Cardiac fibroblast (primary cell): ENCODE results near the gene KRTAP26-1.

Experiments
- DNase-seq, 2 donors: peaks; one replicate each; pipeline versions ENCODE4 v3.0.0 to v3.0.0-alpha.2; 2010; ENCODE audit warnings: low read depth in 2 of 2
- H3K4me3 ChIP-seq, 2 donors: replicated peaks in 1 of 2; 1 replicate in 1 of 2; 2 replicates in 1 of 2; pipeline ENCODE4 v1.5.1; 2011; ENCODE audit warnings: low read depth in 2 of 2, low read length in 2 of 2, mild to moderate bottlenecking in 2 of 2, moderate library complexity in 1 of 2
- CTCF ChIP-seq: IDR thresholded peaks from one replicate; pipeline ENCODE4 v1.5.1; 2011; ENCODE audit warnings: low read depth, mild to moderate bottlenecking, low read length, inconsistent platforms

Gene KRTAP26-1

GRCh38 chr21:30320215-30320614 lies at the start of gene KRTAP26-1:
Gene KRTAP26-1, minus strand, starts transcription at chr21:30320315. Its CDS starts 280 bp downstream, at chr21:30320035.
- no peak within 1 kb of the TSS for H3K4me3 ChIP-seq
- no peak for TF ChIP-seq CTCF
- no peak for DNase-seq

DNA sequence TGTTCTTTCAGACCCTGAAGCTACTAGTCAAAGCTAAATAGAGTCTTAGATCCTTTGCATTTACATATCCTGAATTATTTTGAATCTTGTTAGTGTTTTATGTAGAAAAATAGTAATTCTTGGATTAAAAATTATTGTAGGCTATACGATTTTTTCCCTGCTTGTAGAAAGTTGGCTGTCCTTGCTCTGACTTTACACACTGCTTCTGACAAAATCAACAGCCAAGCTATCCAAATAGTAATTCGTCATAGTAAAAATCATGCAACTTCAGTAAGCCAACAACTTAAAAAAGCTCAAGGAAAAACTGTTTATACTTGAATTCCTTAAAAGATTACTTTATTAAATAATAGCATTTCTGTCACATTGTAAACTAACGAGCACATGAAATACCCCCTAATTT lies 35.8 kb upstream of the KRTAP26-1 start:
- no peak overlapping the region for H3K4me3 ChIP-seq
- TF ChIP-seq CTCF = no peak
- no peak for DNase-seq

GRCh38 chr21:30354308-30355005 lies 34.3 kb upstream of the KRTAP26-1 start:
- no peak overlapping the region for H3K4me3 ChIP-seq
- TF ChIP-seq CTCF = no peak
- DNase-seq = no peak

DNA sequence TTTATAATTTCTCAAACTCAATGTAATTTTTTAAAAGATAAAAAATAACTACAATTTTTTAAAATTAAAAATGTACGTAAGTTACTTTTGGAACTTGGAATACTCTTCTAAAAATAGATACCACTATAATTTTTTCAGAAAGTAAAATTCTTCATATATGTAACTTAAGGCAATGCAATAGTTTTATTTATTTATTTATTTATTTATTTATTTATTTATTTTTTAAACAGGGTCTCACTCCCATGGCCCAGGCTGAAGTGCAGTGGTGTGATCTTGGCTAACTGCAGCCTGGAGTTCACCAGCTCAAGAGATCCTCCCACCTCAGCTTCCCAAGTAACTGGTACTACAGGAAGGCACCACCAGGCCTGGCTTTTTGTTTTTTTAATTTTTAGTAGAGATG lies 31.4 kb upstream of the KRTAP26-1 start:
- no peak for DNase-seq
- H3K4me3 ChIP-seq = no peak overlapping the region
- TF ChIP-seq CTCF = no peak

DNA sequence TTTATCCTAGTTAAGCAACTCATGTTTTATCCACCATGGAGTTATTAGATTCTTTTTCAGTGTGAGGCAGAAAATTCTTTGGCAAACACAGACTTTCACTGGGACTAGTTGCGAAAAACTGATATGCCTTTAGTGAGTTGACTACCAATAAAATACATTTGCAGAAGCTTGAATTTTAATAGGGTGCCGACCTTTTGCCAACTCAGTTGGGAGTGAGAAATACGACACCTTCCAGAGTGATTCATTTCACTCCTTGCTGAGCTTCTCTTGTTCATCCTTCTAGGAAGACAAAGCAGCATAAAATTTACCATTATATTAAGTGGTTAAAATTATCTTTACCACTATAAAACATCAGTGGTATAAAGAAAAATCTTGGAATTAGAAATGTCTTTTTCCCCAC lies 29.5 kb upstream of the KRTAP26-1 start:
- DNase-seq = peak in 1 of 2 donors; percentile 10
- TF ChIP-seq CTCF = no peak
- H3K4me3 ChIP-seq = no peak overlapping the region

GRCh38 chr21:30348506-30348905 lies 28.4 kb upstream of the KRTAP26-1 start, which contains the start of gene KRTAP23-1:
Gene KRTAP23-1, minus strand, starts transcription at chr21:30348606. Its CDS starts 0 bp downstream, at chr21:30348606.
- no peak for TF ChIP-seq CTCF
- DNase-seq = no peak
- no peak within 1 kb of the TSS for H3K4me3 ChIP-seq

DNA sequence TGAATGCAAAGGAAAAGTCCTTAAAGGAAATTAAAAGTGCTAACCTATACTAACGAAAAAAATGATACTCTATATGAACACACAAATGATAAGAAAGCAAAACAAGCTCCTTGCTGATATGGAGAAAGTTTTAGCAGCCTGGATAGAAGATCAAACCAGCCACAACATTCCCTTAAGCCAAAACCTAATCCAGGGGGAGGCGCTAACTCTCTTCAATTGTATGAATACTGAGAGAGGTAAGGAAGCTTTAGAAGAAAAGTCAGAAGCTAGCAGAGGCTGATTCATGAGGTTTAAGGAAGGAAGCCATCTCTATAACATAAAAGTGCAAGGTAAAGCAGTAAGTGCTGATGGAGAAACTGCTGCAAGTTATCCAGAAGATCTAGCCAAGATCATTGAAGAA lies 24.9 kb upstream of the KRTAP26-1 start:
- no peak for DNase-seq
- no peak for TF ChIP-seq CTCF
- H3K4me3 ChIP-seq = no peak overlapping the region
